ENCODE data around the gene MRPL49.
"Not testable (repeated sequence)": the region's sequence is repeated elsewhere in the genome, so short reads cannot be mapped to it uniquely, and the experiment has no call there.

The MRPL49 gene

GRCh38 chr11:65172600-65172999 lies 50.5 kb downstream of the MRPL49 start:
- no peak for DNase-seq

GRCh38 chr11:65174571-65175010 lies 52.5 kb downstream of the MRPL49 start:
- DNase-seq = not testable (repeated sequence)
